ENCODE results near the gene FBXO24. TPM values are rescaled to one million over a fixed set of nuclear protein-coding genes. Genes with fewer than 3 reads are reported as not detected.

Gene FBXO24
- total and polyA plus RNA-seq, 2 experiments from 2014 or later = 1.1 to 1.6 TPM

DNA sequence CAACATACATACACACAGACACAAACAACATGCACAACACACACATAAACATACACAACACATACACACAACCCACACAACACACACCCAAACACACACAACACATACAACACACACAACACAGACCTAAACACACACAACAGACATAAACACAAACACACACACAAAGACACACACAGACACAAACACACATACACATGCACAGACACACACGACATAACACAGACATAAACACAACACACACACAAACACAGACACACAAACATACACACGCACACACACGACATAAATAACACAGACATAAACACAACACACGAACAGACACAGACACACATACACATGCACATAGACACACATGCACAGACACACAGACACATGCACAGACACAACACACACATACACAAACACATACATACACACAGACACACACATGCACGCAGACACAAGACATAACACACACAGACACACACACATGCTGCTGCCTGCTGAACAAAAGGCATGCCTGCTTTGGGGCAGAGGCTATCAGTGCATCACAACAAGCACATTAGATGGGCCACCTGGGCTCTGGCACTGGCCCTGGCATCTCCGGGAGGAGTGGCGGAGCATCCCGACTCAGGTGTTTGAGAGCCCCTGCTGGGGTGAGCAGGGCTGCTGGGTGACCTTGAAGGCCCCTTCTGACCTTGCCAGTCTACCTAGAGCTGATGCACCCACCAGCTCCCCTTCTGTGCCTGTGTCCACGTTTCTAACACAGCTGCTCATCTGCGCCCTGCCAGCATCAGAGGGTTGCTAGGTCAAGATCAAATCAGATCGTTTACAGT lies 5.5 kb upstream of the FBXO24 start:
- Histone ChIP-seq H3K27ac (no peak overlapping the region), H3K36me3 (replicated peaks; ENCODE audit: insufficient read depth, low read depth) (no peaks in the 10 kb centered on the region)
- 96% methylated on average over 11 of the region's 11 CpGs for WGBS (ENCODE audit: low lambda C conversion rate, missing lambda C conversion rate)

DNA sequence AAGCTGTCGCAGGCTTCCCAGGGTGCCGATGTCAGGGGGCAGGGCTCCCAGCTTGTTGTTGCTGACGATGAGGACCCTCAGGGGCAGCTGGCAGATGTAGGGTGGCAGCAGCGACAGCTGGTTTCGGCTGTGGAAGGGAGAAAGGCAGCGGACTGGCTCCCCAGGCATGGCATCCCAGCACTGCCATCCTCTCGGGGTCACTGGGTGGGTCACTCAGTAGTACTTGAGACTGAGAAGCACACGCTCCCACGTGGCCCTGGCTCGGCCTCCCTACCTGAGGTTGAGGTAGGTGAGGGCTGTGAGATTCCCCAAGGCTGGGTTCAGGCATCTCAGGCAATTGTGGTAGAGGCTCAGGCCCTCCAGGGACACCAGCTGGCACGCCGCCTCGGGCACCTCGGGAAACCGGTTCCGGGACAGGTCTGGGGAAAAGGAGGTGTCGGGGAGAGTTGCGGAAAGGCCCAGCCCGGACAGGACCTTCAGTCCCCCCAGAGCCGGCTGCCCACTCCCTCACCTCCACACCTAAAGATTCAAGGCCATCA lies 4.0 kb upstream of the FBXO24 start:
- Histone ChIP-seq H2AFZ (no peak overlapping the region), H4K20me1 (ENCODE audit: insufficient read depth, poor library complexity, severe bottlenecking) (peaks cover 17% of the 10 kb centered on the region), H3K9me3 (ENCODE audit: low read depth) (no peaks in the 10 kb centered on the region), H3K4me3 (no peak overlapping the region), H3K79me2 (peaks cover 35% of the 10 kb centered on the region), H3K27me3 (no peaks in the 10 kb centered on the region), H3K4me1 (ENCODE audit: insufficient read depth) (peaks cover 24% of the 10 kb centered on the region), H3K27ac (peak overlapping the region; percentile 92), H3K36me3 (replicated peaks; ENCODE audit: insufficient read depth, low read depth) (no peaks in the 10 kb centered on the region), H3K9me2 (replicated peaks; ENCODE audit: insufficient read depth) (no peaks in the 10 kb centered on the region), H3K4me2 (no peak overlapping the region)
- no peak for DNase-seq (ENCODE audit: low spot score)
- WGBS (ENCODE audit: low lambda C conversion rate, missing lambda C conversion rate) = 93% methylated on average over 20 of the region's 20 CpGs
- no peak for TF ChIP-seq EZH2phosphoT487 (IDR thresholded peaks at IDR 0.05; ENCODE audit: low read depth, severe bottlenecking, unreplicated experiment)
- TF ChIP-seq, protein P1, sequence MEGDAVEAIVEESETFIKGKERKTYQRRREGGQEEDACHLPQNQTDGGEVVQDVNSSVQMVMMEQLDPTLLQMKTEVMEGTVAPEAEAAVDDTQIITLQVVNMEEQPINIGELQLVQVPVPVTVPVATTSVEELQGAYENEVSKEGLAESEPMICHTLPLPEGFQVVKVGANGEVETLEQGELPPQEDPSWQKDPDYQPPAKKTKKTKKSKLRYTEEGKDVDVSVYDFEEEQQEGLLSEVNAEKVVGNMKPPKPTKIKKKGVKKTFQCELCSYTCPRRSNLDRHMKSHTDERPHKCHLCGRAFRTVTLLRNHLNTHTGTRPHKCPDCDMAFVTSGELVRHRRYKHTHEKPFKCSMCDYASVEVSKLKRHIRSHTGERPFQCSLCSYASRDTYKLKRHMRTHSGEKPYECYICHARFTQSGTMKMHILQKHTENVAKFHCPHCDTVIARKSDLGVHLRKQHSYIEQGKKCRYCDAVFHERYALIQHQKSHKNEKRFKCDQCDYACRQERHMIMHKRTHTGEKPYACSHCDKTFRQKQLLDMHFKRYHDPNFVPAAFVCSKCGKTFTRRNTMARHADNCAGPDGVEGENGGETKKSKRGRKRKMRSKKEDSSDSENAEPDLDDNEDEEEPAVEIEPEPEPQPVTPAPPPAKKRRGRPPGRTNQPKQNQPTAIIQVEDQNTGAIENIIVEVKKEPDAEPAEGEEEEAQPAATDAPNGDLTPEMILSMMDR (IDR thresholded peaks at IDR 0.05; ENCODE audit: poor library complexity) = no peak

More for the DNA sequence above, 5.5 kb upstream of the FBXO24 start:
- H3K9me3 ChIP-seq (ENCODE audit: low read depth) = no peaks in the 10 kb centered on the region
- no peak for DNase-seq (ENCODE audit: low spot score)
- no peak for TF ChIP-seq EZH2phosphoT487 (IDR thresholded peaks at IDR 0.05; ENCODE audit: low read depth, severe bottlenecking, unreplicated experiment)
- no peak overlapping the region for H2AFZ ChIP-seq
- H3K9me2 ChIP-seq (replicated peaks; ENCODE audit: insufficient read depth) = no peaks in the 10 kb centered on the region
- H3K4me1 ChIP-seq (ENCODE audit: insufficient read depth) = peaks cover 24% of the 10 kb centered on the region
- H3K79me2 ChIP-seq = peaks cover 35% of the 10 kb centered on the region
- peaks cover 17% of the 10 kb centered on the region for H4K20me1 ChIP-seq (ENCODE audit: insufficient read depth, poor library complexity, severe bottlenecking)
- no peak overlapping the region for H3K4me2 ChIP-seq
- no peaks in the 10 kb centered on the region for H3K27me3 ChIP-seq
- H3K4me3 ChIP-seq = no peak overlapping the region

DNA sequence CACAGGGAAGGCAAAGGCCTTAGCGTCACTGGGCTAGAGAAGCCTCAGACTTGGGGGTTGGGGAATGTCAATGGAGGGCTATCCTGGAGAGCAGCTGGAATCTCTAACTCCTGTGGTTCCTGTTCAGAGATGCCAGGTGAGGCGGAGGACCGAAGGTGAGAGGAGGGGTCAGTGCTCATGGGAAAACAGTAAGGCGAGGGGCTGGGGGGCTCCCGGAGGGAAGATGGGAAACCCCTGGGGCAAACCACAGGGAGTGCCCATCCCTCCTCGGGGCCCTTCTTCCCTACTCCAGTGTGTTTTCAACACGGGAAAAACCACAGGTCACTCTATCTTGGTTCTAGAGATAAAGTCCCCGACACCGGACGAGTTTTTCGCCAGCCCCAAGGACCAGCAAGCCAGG lies 3.5 kb upstream of the FBXO24 start:
- Histone ChIP-seq H3K4me3 (no peak overlapping the region), H3K79me2 (peaks cover 35% of the 10 kb centered on the region), H3K9me2 (replicated peaks; ENCODE audit: insufficient read depth) (no peaks in the 10 kb centered on the region), H2AFZ (no peak overlapping the region), H3K4me2 (peak overlapping the region; percentile 89), H4K20me1 (ENCODE audit: insufficient read depth, poor library complexity, severe bottlenecking) (peaks cover 17% of the 10 kb centered on the region), H3K4me1 (ENCODE audit: insufficient read depth) (peaks cover 24% of the 10 kb centered on the region), H3K36me3 (replicated peaks; ENCODE audit: insufficient read depth, low read depth) (no peaks in the 10 kb centered on the region), H3K9me3 (ENCODE audit: low read depth) (no peaks in the 10 kb centered on the region), H3K27me3 (no peaks in the 10 kb centered on the region), H3K27ac (peak overlapping the region; percentile 92)
- no peak for TF ChIP-seq EZH2phosphoT487 (IDR thresholded peaks at IDR 0.05; ENCODE audit: low read depth, severe bottlenecking, unreplicated experiment)
- TF ChIP-seq, protein P1 (IDR thresholded peaks at IDR 0.05; ENCODE audit: poor library complexity) = no peak
- TF ChIP-seq EZH2 (IDR thresholded peaks at IDR 0.05; ENCODE audit: borderline replicate concordance) = no peak
- 80% methylated on average over 11 of the region's 11 CpGs for WGBS (ENCODE audit: low lambda C conversion rate, missing lambda C conversion rate)
- no peak for DNase-seq (ENCODE audit: low spot score)

Measured in hepatocyte (in vitro differentiated cells).